RWPE2 (cell line): ENCODE data around the gene LDB3.

Source experiments
- ATAC-seq: fragments of 200-7000 bp; cut with Tn5 transposase; 3 replicates; pipeline ENCODE4 v1.9.1; 2021; ENCODE audit warnings: low read depth
- DNase-seq: peaks from one replicate; pipeline ENCODE4 v3.0.0-alpha.2; 2020; ENCODE audit warnings: low spot score
- H3K27ac ChIP-seq: fragments of 450-650 bp; 2 replicates; pipeline ENCODE4 v1.5.1; 2017; ENCODE audit warnings: mild to moderate bottlenecking; ENCODE audit not compliant: poor library complexity, severe bottlenecking
- H3K27me3 ChIP-seq: fragments of 250-450 bp; sonication (Bioruptor Pico); 2 replicates; pipeline ENCODE4 v1.5.1; 2021; ENCODE audit warnings: mild to moderate bottlenecking, moderate library complexity; ENCODE audit not compliant: insufficient read depth, poor library complexity, severe bottlenecking
- H3K36me3 ChIP-seq: fragments of 250-450 bp; sonication (Bioruptor Pico); 2 replicates; pipeline ENCODE4 v1.5.1; 2020; ENCODE audit warnings: low read depth, mild to moderate bottlenecking, moderate library complexity
- H3K4me1 ChIP-seq: fragments of 250-450 bp; sonication (Bioruptor Pico); 2 replicates; pipeline ENCODE4 v1.5.1; 2021; ENCODE audit warnings: mild to moderate bottlenecking, moderate library complexity; ENCODE audit not compliant: insufficient read depth, poor library complexity, severe bottlenecking
- H3K4me3 ChIP-seq: fragments of 250-450 bp; sonication (Bioruptor Pico); 2 replicates; pipeline ENCODE4 v1.5.1; 2021; ENCODE audit warnings: mild to moderate bottlenecking, moderate library complexity; ENCODE audit not compliant: severe bottlenecking
- H3K9me3 ChIP-seq: fragments of 250-450 bp; sonication (Bioruptor Pico); 2 replicates; pipeline ENCODE4 v1.5.1; 2021; ENCODE audit warnings: mild to moderate bottlenecking, moderate library complexity; ENCODE audit not compliant: severe bottlenecking
- TF ChIP-seq, protein P1 (sequence below): fragments of 450-650 bp; IDR thresholded peaks from one replicate; pipeline ENCODE4 v1.5.1; 2017; ENCODE audit warnings: mild to moderate bottlenecking, moderate library complexity; ENCODE audit not compliant: poor library complexity, severe bottlenecking

Gene LDB3

DNA sequence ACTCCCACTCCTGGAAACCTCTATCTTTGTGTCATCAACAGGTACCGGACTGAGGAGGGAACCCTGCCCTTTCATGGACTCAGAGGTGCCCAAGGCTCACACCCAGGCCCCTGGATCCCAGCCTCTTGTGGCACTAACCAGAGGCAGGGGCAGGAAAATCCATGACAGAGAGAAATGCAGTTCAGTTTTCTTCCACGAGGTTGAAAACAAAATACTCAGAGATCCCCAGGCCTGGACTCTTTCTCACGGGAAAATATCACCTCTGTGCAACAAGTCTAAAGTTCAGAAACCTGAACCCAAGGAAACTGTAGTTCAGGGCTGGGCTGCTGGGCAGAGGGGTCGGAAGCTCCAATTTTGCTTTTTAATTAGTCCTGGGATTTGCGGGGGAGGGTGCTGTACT, 35.4 kb upstream of the LDB3 start:
- Histone ChIP-seq H3K27me3 (no peaks in the 10 kb centered on the region), H3K9me3 (no peaks in the 10 kb centered on the region), H3K4me1 (peaks cover 3% of the 10 kb centered on the region), H3K4me3 (no peak overlapping the region), H3K27ac (no peak overlapping the region), H3K36me3 (no peaks in the 10 kb centered on the region)
- ATAC-seq (no peak), DNase-seq (no peak)
- TF ChIP-seq, protein P1, sequence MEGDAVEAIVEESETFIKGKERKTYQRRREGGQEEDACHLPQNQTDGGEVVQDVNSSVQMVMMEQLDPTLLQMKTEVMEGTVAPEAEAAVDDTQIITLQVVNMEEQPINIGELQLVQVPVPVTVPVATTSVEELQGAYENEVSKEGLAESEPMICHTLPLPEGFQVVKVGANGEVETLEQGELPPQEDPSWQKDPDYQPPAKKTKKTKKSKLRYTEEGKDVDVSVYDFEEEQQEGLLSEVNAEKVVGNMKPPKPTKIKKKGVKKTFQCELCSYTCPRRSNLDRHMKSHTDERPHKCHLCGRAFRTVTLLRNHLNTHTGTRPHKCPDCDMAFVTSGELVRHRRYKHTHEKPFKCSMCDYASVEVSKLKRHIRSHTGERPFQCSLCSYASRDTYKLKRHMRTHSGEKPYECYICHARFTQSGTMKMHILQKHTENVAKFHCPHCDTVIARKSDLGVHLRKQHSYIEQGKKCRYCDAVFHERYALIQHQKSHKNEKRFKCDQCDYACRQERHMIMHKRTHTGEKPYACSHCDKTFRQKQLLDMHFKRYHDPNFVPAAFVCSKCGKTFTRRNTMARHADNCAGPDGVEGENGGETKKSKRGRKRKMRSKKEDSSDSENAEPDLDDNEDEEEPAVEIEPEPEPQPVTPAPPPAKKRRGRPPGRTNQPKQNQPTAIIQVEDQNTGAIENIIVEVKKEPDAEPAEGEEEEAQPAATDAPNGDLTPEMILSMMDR = no peak

DNA sequence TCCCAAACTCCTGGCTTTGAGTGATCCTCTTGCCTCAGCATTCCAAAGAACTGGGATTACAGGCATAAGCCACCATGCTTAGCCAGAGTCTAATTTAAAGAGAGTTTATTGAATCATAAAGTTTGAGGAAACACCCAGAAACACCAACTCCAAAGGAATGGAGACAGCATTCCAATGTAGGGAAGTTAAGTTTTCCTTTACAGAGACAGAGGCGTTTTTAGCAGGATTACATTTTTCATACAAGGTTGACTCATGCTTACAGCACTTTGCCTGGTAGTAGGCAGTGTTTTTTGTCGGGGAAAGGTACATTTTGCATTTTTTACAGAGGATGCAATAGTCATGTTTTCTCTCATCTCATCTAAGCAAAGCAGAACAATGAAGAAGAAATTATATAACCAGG, 32.9 kb upstream of the LDB3 start:
- Histone ChIP-seq H3K27me3 (no peaks in the 10 kb centered on the region), H3K9me3 (no peaks in the 10 kb centered on the region), H3K4me3 (no peak overlapping the region), H3K4me1 (peaks cover 3% of the 10 kb centered on the region), H3K27ac (peak overlapping the region; percentile 84), H3K36me3 (no peaks in the 10 kb centered on the region)
- DNase-seq = no peak
- peak; percentile 96 for ATAC-seq
- TF ChIP-seq, protein P1 = no peak

DNA sequence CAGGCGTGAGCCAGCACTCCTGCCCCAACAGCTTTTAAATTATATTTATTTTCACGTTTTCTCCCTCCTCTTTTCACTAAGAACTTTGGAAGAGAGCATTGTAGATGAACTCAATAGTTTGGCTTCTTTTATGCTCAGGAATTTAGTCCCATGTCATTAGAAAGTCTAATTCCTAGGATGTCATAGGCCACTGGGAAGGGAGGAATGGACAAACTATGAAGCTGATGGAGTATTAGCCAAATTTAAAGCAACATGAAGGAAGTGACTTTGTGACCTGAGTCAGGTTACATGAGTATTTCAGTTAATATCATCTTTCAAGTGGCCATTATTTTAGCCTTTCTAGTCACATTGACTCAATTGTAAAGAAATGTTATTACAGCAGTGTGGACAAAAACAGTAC, 32.0 kb upstream of the LDB3 start:
- ATAC-seq = no peak
- Histone ChIP-seq H3K9me3 (no peaks in the 10 kb centered on the region), H3K4me3 (no peak overlapping the region), H3K4me1 (peaks cover 3% of the 10 kb centered on the region), H3K36me3 (no peaks in the 10 kb centered on the region), H3K27ac (peak overlapping the region; percentile 84), H3K27me3 (no peaks in the 10 kb centered on the region)
- DNase-seq = no peak
- TF ChIP-seq, protein P1 = no peak

DNA sequence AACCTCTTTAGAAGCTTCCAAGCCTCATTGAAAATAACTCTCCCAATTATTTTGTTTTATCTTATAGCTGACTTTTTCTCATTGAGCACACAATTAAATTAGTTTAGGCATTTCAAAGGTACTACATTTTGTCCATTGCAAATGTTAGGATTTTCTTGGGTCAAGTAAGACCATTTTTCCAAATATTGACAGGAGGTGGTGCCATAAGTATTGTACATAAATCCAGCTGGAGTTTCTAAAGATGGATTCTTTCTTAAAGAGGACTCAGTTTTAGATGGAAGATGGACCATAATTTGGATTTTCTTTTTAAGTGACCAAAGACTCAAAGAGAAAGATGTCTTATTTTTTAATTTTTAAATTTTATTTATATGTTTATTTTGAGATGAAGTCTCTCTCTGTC, 26.3 kb upstream of the LDB3 start:
- Histone ChIP-seq H3K9me3 (no peaks in the 10 kb centered on the region), H3K27ac (no peak overlapping the region), H3K36me3 (no peaks in the 10 kb centered on the region), H3K4me1 (peaks cover 9% of the 10 kb centered on the region), H3K4me3 (no peak overlapping the region), H3K27me3 (no peaks in the 10 kb centered on the region)
- TF ChIP-seq, protein P1 = no peak
- ATAC-seq (no peak), DNase-seq (no peak)

DNA sequence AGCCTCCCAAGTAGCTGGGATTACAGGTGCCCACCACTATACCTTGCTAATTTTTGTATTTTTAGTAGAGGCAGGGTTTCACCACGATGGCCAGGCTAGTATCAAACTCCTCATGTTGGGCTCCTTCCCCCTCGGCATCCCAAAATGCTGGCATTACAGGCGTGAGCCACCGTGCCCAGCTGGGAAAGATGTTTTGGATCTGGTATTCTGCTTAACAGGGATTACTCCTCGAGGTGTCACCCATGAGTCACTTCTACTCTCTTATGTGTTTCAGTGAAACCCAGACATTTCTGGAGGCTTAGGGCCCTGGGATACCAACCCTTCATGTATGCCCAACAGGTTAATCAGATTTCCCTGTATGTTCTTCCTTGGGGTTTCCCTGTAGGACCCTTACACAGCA, 25.8 kb upstream of the LDB3 start:
- no peaks in the 10 kb centered on the region for H3K9me3 ChIP-seq
- TF ChIP-seq, protein P1 = peak; percentile 38
- no peak overlapping the region for H3K4me3 ChIP-seq
- H3K36me3 ChIP-seq = no peaks in the 10 kb centered on the region
- ATAC-seq (peak; percentile 77), DNase-seq (no peak)
- no peak overlapping the region for H3K27ac ChIP-seq
- peaks cover 12% of the 10 kb centered on the region for H3K4me1 ChIP-seq
- no peaks in the 10 kb centered on the region for H3K27me3 ChIP-seq
